Parathyroid adenoma (tissue), 2 donors: ENCODE measurements around the gene OSGEP.

Experiments
- H2AFZ ChIP-seq: fragments of 300-600 bp; sonication (generic); one replicate; pipeline ENCODE4 v1.7.0; 2017; ENCODE audit warnings: antibody characterized with exemption, mild to moderate bottlenecking
- H3K27ac ChIP-seq: fragments of 300-600 bp; sonication (generic); one replicate; pipeline ENCODE4 v1.7.0; 2017
- H3K27me3 ChIP-seq: fragments of 300-600 bp; sonication (generic); one replicate; pipeline ENCODE4 v1.7.0; 2017; ENCODE audit warnings: low read length; ENCODE audit not compliant: control insufficient read depth, insufficient read depth
- H3K36me3 ChIP-seq: fragments of 300-600 bp; sonication (generic); one replicate; pipeline ENCODE4 v1.7.0; 2017; ENCODE audit warnings: low read length; ENCODE audit not compliant: control insufficient read depth, insufficient read depth
- H3K4me1 ChIP-seq: fragments of 300-600 bp; sonication (generic); one replicate; pipeline ENCODE4 v1.7.0; 2017; ENCODE audit warnings: control low read depth
- H3K4me2 ChIP-seq: fragments of 300-600 bp; sonication (generic); one replicate; pipeline ENCODE4 v1.7.0; 2017; ENCODE audit warnings: low read length
- H3K4me3 ChIP-seq: fragments of 300-600 bp; sonication (generic); one replicate; pipeline ENCODE4 v1.7.0; 2017; ENCODE audit warnings: low read depth, low read length
- H3K79me2 ChIP-seq: fragments of 300-600 bp; sonication (generic); one replicate; pipeline ENCODE4 v1.7.0; 2017; ENCODE audit warnings: control low read depth
- H3K9ac ChIP-seq: fragments of 300-600 bp; sonication (generic); one replicate; pipeline ENCODE4 v1.7.0; 2017; ENCODE audit warnings: mild to moderate bottlenecking
- H3K9me3 ChIP-seq: fragments of 300-600 bp; sonication (generic); one replicate; pipeline ENCODE4 v1.7.0; 2017; ENCODE audit warnings: low read length; ENCODE audit not compliant: control insufficient read depth
- CTCF ChIP-seq: fragments of 300-600 bp; sonication (generic); IDR thresholded peaks from one replicate; pipeline ENCODE4 v1.7.0; 2017; ENCODE audit warnings: antibody characterized with exemption, mild to moderate bottlenecking
- donor health status: primary hyperparathyroidism.

Gene OSGEP

DNA sequence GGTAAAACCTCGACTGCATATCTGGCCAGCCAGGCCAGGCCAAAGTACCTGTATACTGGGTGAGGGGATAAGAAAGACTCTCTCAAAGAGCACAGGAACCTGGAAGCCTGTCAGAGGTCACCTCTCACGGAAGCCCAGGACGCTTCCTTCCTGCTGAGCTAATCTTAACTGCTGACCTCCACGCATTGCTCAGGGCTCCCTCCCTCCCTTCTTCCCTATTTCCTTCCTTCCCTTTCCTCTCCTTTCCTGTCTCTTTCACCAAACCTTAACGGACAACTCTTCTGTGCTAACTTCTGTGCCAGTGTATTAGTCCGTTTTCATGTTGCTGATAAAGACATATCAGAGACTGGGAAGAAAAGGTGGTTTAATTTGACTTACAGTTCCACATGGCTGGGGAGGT lies 36.0 kb upstream of the OSGEP start:
- Histone ChIP-seq H3K4me1 (no peaks in the 10 kb centered on the region), H3K27ac (no peak overlapping the region)
- no peak for TF ChIP-seq CTCF

GRCh38 chr14:20489093-20489994 lies 34.7 kb upstream of the OSGEP start:
- H3K4me2 ChIP-seq = no peak overlapping the region
- H3K36me3 ChIP-seq = no peaks in the 10 kb centered on the region
- H3K4me3 ChIP-seq = no peak overlapping the region
- no peaks in the 10 kb centered on the region for H3K27me3 ChIP-seq
- H3K9me3 ChIP-seq = no peaks in the 10 kb centered on the region
- no peak for TF ChIP-seq CTCF
- H3K9ac ChIP-seq = no peak overlapping the region
- H3K79me2 ChIP-seq = no peaks in the 10 kb centered on the region
- no peaks in the 10 kb centered on the region for H3K4me1 ChIP-seq
- no peak overlapping the region for H2AFZ ChIP-seq
- H3K27ac ChIP-seq = no peak overlapping the region

More for the DNA sequence above, 36.0 kb upstream of the OSGEP start:
- Histone ChIP-seq H3K27me3 (no peaks in the 10 kb centered on the region), H3K4me3 (no peak overlapping the region), H3K4me2 (no peak overlapping the region), H3K79me2 (no peaks in the 10 kb centered on the region), H2AFZ (no peak overlapping the region), H3K36me3 (no peaks in the 10 kb centered on the region), H3K9ac (no peak overlapping the region), H3K9me3 (no peaks in the 10 kb centered on the region)

GRCh38 chr14:20487396-20487725 lies 32.7 kb upstream of the OSGEP start:
- Histone ChIP-seq H3K36me3 (no peaks in the 10 kb centered on the region), H3K4me3 (no peak overlapping the region), H3K27ac (no peak overlapping the region), H3K4me2 (no peak overlapping the region), H3K27me3 (no peaks in the 10 kb centered on the region), H3K4me1 (no peaks in the 10 kb centered on the region), H2AFZ (no peak overlapping the region), H3K9me3 (no peaks in the 10 kb centered on the region), H3K79me2 (no peaks in the 10 kb centered on the region), H3K9ac (no peak overlapping the region)
- TF ChIP-seq CTCF = no peak

DNA sequence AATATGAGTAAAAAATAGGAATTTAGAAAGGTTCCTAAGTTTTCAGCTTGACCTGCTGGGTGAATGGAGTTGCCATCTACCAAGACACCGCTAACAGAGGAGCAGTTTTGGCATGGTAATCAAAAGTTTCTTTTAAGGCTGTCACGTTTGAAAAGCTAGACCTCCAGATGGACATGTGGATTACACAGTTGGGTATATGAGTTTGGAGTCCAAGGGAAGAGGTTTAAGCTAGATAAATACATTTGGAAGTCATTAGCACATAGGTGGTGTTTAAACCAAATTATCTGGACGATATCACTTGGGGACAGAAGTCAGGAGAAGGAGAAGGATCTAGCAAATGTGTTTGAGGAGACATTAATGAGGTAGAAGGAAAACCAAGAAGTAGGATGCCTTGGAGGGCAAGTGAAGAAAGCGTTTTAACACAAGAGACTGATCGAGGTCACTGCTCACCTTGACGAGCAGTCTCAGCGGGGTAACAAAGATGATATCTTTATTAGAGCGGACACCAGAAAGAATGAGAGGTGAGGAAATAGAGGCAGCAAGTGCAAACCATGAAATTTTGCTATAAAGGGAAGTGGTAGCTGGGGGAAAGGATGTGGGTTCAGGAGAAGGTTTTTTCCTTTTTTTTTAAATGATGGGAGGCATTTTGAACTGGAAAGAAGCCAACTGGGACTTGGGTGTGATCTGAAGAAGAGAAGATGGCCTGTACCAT lies 32.2 kb upstream of the OSGEP start:
- Histone ChIP-seq H3K4me1 (no peaks in the 10 kb centered on the region), H3K27me3 (no peaks in the 10 kb centered on the region)

More for the DNA sequence above, 32.2 kb upstream of the OSGEP start:
- H3K9me3 ChIP-seq = no peaks in the 10 kb centered on the region
- H3K79me2 ChIP-seq = no peaks in the 10 kb centered on the region
- no peak overlapping the region for H3K27ac ChIP-seq
- no peak for TF ChIP-seq CTCF
- H3K9ac ChIP-seq = no peak overlapping the region
- H3K4me2 ChIP-seq = no peak overlapping the region
- H2AFZ ChIP-seq = no peak overlapping the region
- H3K4me3 ChIP-seq = no peak overlapping the region
- H3K36me3 ChIP-seq = no peaks in the 10 kb centered on the region
